Measurements from ENCODE around the gene NRG3.
"Not testable (repeated sequence)": the region's sequence is repeated elsewhere in the genome, so short reads cannot be mapped to it uniquely, and the experiment has no call there.

The NRG3 gene

GRCh38 chr10:82943142-82943541 is 1068.1 kb downstream of the NRG3 start:
- no peak for DNase-seq

- DNase-seq, result no peak
These were observed 1075.0 kb downstream of the NRG3 start for GRCh38 chr10:82949816-82950575.

- no peak for DNase-seq
These were observed 1078.3 kb downstream of the NRG3 start for GRCh38 chr10:82953331-82953730.

DNA sequence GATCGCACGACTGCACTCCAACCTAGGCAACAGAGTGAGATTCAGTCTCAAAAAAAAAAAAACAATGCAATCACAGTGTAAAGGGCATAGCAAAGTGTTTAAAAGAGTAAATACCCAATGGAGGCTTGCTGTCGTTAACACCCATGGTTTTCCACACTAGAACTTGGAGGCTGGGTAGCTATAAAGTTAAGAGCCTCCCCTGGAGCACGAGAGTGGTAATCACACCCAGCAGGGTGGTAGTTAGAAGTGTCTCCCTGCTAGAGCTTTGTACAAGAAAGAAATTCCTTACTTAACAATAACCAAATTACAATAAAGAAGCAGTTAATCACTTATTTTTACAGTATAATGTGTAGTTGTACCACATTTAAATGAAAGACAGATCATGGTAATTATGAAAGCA is 1078.9 kb downstream of the NRG3 start:
- no peak for DNase-seq

- not testable (repeated sequence) for DNase-seq
These were observed 1085.5 kb downstream of the NRG3 start for GRCh38 chr10:82960421-82961060.

DNA sequence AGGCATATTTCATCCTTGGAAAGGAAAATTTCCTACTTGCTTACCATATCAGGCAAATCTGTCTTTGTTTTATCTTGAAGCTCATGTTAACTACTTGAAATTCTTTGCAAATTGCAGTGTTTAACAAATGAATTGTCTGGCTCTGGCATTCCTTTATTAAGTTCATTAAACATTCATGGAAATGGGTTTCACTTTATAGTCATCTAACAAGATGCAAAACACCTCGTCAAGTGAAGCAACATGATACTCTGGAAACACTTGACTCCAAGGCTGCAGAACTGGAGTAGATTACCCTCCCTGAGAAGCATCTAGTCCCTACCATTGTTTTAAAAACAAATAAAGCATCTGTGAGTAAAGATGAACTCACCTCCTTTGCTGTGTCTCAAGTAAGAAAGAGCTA is 1086.9 kb downstream of the NRG3 start:
- no peak for DNase-seq

GRCh38 chr10:82966130-82966529 is 1091.1 kb downstream of the NRG3 start:
- no peak for DNase-seq

DNA sequence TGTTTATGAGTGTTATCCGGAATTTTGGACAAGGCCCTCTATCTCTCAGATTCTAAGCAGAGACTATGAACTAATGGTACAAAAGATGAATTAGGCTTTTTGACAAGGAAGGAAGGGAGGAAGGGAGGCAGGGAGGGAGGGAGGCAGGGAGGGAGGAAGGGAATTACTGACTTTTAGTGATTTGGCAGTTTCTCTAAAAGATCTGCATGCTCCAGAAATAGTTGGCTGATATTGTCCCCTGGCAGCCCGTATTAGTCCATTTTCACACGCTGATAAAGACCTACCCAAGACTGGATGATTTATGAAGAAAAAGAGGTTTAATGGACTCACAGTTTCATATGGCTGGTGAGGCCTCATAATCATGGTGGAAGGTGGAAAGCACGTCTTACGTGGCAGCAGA is 1093.5 kb downstream of the NRG3 start:
- DNase-seq, result no peak

DNA sequence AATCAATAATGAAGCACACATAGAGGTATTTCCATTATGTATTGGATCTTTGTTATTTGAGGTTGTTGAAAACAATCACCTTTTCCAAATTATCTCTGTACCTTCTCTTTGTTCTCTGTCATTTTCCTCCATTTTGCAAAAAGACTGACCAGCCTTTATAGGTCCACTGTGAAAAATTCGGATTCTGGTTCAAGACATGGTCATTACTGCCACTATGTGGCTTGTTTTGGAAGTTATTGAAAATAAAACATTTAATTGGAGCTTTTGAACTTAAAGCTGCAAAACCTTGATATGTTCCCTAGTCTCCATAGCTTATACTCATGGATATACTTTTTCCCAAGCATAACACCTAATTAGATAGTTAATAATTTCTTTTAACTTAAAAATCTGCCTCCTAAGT is 1094.4 kb downstream of the NRG3 start:
- no peak for DNase-seq

DNA sequence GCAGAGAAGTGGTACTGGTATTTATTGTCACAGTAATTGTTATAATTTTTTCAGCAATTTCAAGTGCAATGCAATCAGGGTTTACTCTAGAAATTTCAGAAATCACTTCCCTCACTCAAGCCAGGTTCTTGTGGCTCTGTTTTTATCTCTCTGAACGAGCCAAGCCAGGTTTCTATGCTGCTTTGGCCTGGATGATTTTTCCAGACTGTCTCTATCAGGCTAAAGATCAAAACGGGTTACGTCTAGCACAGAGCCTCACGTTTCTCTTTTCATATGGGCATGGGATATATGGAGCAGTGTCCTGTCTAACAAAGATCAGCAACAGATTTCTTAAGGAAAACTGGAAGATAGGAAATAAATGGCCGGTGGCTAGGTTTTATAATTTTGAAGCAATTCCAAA is 1105.3 kb downstream of the NRG3 start:
- no peak for DNase-seq

DNA sequence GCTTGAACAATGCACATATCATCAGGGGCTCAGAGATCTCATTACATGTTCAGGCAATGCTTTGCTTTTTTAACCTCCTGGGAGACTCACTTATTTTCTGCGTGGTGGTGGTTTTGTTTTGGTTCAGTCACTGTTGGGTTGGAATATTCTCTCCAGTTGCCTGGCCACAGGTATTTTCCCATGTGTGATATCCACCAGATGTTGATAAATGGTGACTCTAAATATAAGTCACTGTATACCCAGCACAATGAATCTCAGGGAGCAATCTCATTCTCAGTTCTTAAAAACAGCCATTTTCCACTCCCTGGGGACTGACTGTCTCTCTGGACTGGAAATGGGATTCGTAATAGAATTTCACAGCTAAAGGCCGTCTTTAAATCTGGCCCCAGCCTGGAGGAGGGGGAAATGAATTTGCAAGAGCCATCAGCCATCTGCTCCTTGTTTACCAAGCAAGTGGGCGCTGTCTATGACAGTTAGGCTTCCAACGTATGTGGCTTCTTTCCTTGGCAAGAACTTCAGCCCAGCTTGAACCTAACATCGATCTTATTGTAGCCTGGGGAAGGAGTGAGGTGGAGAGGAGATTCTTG is 1106.2 kb downstream of the NRG3 start:
- DNase-seq, result no peak

DNA sequence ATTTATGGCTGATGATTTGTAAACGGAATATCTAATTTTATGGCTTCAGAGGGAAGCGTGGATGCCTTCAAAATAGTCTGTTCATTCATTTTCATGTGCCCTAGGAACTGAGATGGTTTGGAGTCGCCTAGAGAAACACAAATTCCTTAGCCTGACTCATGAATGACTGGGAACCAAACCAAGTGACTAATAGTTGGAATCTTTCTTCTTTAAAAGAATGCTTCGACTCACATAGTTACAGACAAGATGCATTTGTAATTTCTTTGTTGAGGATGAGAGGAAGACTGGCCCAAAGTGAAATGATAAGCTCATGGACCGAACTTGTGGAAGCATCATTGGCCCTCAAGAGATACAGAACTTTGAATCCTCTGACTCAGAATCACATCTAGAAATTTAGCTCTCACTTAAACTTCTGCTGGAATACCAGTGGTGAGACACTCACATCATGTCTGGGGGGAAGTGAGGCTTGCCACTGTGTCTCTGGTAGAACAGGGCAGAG is 1107.2 kb downstream of the NRG3 start:
- no peak for DNase-seq

GRCh38 chr10:82986216-82986615 is 1111.2 kb downstream of the NRG3 start:
- DNase-seq, result no peak

- DNase-seq, result not testable (repeated sequence)
These were observed 1131.5 kb downstream of the NRG3 start for GRCh38 chr10:83006479-83006878.

- no peak for DNase-seq
These were observed 1132.5 kb downstream of the NRG3 start for GRCh38 chr10:83007510-83007909.

- DNase-seq, result no peak
These were observed 1137.9 kb downstream of the NRG3 start for GRCh38 chr10:83012866-83013265.

GRCh38 chr10:83017076-83017867 is 1142.3 kb downstream of the NRG3 start:
- DNase-seq, result no peak

GRCh38 chr10:83023662-83024061 is 1148.7 kb downstream of the NRG3 start:
- no peak for DNase-seq
